Activated T-cell treated with anti-CD3 and anti-CD28 coated beads, Interleukin-2, amount 50 U/mL, for 48 hours (primary cell): ENCODE results near the gene CARS2.

Experiments used
- DNase-seq, 2 experiments: peaks; one replicate each; pipeline ENCODE4 v3.0.0-alpha.2; 2020

CARS2 gene

GRCh38 chr13:110650436-110650835, 55.5 kb downstream of the CARS2 start:
- DNase-seq, result no peak

GRCh38 chr13:110649551-110649950, 56.4 kb downstream of the CARS2 start:
- DNase-seq, result no peak

GRCh38 chr13:110648848-110649421, 57.0 kb downstream of the CARS2 start:
- DNase-seq, result no peak

DNA sequence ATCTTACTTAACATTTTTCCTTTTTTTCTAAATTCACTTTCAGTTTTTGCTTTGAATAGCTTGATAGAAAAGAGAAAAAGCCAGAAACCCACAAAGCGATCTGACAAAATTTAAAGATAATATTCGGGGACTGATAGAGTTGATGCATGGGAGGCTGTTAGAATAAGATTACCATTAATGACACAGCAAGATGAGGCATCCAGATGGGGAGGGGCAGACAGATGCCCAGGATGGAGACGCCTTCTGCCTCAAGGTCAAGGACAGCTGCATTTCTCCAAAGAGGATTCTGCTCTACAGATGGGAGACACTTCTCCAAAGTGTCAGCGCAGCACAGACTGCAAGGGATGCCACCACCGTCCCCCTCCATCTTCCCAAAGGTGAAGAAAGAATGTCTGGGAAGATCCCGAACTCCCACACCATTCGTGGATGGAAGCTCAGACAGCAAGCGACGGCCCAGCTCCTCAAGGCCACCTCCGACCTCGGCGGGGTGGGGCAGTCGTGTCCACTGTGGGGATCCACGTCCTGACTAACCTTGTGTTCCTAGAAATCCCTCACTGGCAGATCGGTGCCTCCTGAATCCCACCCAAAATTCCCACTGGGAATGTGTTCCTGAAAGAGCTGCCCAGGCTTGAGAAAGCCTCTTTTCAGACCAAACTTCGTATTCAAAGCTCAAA, 57.6 kb downstream of the CARS2 start:
- DNase-seq, result no peak

DNA sequence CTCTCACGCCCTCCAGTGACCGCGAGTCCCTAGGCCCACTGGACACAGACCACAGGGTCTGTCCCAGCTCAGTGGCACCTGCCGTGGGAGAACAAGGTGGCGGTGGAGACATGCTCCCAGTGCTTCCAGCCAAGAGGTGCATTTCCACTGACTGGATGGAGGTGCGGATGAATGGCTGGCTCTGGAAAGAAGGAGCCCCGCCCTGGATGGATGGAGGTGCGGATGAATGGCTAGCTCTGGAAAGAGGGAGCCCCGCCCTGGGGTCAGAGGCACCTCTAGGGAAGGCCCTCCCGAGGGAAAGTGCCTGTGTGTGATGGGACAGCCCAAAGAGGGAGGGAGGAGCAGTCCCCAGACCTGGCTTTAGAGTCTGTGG, 58.6 kb downstream of the CARS2 start:
- no peak for DNase-seq

GRCh38 chr13:110646442-110647364, 59.2 kb downstream of the CARS2 start:
- no peak for DNase-seq

GRCh38 chr13:110645750-110646149, 60.2 kb downstream of the CARS2 start:
- DNase-seq, result no peak

DNA sequence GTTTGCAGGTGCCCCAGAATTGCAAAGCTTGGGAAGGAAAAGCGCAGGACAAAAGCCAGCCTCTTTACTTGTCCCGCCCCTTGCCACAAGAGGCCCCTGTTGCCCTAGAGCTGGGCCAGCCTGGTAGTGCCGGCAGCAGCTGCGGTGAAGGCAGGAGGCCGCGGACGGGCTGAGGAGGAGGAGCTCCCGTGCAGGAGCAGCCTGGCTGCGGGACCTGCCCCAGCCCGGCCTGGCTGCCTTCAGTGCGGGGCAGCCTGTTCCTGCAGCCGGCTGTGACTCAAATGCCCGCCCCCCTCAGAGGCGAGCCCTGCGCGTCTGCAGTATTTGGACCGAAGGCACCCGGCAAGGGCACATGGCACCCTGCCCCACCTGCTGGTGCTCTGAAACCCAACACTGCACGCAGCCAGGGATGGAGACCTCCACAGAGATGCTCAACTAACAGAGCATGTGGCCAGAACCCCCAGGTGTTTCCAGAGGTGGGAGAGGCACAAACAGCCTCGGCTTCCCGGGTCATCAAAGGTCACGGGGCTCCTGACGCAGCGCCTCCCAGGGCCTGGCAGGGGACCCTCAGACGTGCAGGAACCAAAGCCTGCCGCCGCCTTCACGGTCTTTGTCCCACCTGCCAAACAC, 60.9 kb downstream of the CARS2 start:
- peak; percentile 45 to 60 for DNase-seq

DNA sequence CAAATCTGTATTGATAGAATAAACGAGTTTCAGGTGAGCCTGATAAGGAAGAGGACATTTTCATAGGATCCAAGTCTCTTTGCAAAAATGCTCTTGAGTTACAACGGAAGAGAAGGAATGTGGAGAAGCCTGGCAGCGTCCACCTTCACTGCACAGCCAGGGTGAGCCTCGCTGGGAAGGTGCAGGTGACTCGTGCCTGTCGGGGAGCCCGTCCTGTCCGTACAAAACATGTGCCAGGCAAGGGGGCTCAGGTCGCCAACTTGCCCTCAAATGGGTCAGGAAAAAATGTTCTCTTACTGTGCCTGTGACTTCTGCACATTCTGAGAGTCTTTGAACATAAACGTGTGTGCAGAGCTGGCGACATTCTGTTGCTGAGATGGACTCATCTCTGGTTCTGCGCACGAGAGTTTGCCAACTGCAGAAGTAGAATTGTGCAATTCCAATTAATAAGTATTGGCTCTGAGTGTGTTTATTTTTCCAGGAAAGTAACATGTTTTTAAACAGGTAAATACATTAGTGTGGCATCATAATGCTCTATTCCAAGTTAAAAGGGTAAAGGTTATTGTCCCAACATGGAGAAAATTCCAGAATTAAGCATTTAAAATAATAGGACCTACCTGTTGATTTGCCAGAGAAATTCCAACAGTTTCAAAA, 62.0 kb downstream of the CARS2 start:
- DNase-seq, result no peak

GRCh38 chr13:110643324-110643723, 62.6 kb downstream of the CARS2 start:
- no peak for DNase-seq

GRCh38 chr13:110642291-110642981, 63.5 kb downstream of the CARS2 start:
- DNase-seq, result no peak

- no peak for DNase-seq
These were observed 64.6 kb downstream of the CARS2 start for GRCh38 chr13:110641055-110642015.

DNA sequence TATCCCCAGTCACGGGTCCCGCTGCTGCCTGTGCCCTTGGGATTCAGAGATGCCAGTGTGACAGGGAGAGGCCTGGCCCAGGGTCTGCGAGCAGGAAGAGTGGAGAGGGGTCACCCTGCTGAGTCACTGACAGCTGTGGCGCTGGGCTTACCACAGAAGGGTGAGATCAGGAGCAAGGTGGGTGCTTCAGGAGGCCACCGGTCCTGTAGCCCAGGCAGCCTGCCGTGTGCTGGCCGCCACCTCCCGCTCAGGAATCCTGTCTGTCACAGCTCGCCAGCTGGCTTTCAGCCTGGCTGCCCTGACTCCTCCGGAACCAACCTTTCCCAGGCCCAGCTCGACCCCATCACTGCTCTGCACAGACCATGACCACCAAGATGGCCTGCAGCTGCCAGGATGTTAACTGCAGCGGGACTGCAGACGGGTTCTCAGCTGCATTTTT, 65.3 kb downstream of the CARS2 start:
- no peak for DNase-seq

- DNase-seq, result no peak
These were observed 66.0 kb downstream of the CARS2 start for GRCh38 chr13:110639935-110640334.

DNA sequence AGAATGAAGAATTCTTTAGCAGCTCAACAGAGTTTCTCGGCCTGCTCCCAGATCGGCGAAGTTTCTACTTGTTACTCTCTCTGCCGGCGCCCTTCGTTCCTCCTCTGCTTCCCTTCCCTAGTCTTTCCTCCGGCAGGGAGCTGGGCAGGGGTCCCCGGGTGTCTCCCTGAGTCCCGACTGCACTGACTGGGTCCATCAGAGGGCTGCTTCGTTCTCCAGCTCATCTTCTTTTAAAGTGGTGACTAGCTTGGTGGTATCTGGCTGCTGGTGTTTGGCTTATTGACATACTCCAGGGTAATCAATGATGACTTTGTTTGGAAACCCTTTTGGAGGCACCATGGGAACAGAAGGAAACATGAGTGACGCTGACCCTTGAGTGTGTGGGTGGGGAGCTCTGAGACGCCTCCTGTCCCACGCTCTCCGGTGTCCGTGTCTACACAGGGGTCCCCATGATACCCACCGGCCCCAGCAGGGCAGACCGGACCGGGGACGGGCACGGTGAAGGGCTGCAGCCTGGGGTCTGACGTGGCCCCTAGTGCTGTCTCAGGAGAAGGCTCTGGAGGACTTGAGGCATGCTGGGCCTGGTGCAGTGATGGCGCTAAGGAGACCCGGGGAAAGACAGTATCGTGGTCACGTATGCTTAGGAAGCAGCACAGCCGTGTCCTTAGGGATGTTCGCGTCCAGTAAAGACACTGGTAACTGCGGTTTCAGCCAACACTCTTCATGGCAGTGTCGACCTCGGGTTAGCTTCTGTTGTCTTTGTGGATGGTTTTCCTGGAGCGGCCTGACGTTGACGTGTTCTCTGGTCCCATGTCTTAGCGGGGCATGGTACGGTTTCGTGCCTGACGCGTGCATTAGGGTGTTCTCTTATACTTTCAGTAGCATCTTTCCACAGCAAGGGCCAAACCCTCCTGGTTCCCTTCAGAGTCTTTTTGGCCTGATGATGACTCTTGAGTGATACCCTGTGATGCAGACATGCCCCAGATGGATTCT, 66.8 kb downstream of the CARS2 start:
- DNase-seq, result no peak

DNA sequence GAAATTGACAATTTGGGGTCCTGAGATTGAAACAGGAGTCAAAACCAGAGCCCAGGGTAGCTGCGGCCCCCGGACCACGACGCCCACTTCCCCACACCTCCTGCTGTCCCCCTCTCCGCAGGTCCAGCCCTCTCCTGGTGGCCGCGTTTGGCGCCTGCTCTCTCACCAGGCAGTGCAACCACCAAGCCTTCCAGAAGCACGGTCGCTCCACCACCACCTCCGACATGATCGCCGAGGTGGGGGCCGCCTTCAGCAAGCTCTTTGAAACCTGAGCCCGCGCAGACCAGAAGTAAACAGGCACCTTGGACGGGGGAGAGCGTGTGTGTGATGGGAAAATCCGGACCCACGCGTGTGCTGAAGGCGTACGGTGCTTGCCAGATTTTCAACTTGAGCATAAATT, 67.7 kb downstream of the CARS2 start:
- no peak for DNase-seq

DNA sequence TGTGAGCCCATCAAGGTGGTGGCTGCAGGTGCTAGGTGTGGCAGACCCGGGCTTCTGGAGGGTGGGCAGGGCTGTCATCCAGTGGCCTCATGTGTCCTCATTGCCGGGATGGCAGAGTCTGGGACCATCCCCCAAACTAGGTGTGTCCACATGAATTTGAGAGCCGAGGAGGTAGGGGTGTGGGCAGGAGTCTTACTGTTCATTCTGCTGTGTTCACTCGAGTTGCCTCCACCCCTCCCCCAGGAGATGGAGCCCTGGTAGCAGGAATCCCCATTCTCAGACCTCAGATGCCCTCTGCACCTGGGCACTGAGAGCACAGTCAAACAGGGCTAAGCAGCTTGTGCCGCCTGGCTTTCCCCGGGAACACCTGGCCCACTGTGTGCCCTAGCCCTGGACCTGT, 68.2 kb downstream of the CARS2 start:
- DNase-seq, result no peak

GRCh38 chr13:110637275-110637674, 68.6 kb downstream of the CARS2 start:
- DNase-seq, result no peak

DNA sequence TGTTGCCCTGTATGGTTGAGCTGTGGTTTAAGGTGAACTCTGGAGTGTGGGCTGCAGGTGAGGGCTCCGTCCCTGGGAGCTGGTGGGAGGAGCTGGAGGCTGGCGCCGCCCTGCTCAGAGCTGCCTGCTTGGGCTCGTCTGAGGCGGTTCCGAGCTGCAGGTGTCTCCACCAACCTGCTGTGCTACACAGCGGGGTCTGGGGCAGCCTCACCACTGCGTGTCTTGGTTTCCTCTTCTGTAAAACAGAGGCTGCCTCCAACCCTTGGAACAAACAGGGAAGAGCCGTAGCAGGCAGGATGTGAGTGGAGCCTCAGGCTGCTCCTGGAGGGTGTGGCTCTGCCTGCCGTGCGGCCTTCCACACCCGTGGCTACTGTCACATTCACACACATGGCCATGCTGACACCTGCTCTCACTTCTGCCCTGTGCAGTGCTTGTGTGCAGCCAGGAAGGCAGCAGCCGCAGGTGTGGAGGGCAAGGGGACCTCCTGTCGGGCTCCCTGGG, 69.2 kb downstream of the CARS2 start:
- no peak for DNase-seq
